ENCODE results near the gene EWSR1. TPM values are rescaled to one million over a fixed set of nuclear protein-coding genes. Genes with fewer than 3 reads are reported as not detected.

The EWSR1 gene
- total and polyA plus RNA-seq, 2 experiments from 2014 or later, result 391 to 427 TPM

GRCh38 chr22:29343313-29343805, 75.3 kb downstream of the EWSR1 start (continued):
- no peak for TF ChIP-seq ZNF462 (CRISPR knock-in tag; IDR thresholded peaks at IDR 0.05)
- no peak for TF ChIP-seq ETS1 (IDR thresholded peaks at IDR 0.05)
- no peak for TF ChIP-seq CTCF (conservative IDR thresholded peaks at IDR 0.05; ENCODE audit: low read depth in 2 of 2)
- TF ChIP-seq EZH2 (IDR thresholded peaks at IDR 0.05; ENCODE audit: low read depth, unreplicated experiment), result no peak
- no peak for TF ChIP-seq POLR2AphosphoS5 (IDR thresholded peaks at IDR 0.05; ENCODE audit: low read depth)
- no peak for TF ChIP-seq NANOG (IDR thresholded peaks at IDR 0.05; ENCODE audit: borderline replicate concordance)
- no peak for TF ChIP-seq JUNB (IDR thresholded peaks at IDR 0.05; ENCODE audit: unreplicated experiment)
- no peak for TF ChIP-seq ZNF114 (CRISPR knock-in tag; IDR thresholded peaks at IDR 0.05)
- TF ChIP-seq STAT1 (IDR thresholded peaks at IDR 0.05; ENCODE audit: unreplicated experiment), result no peak
- TF ChIP-seq EZH2phosphoT487 (IDR thresholded peaks at IDR 0.05; ENCODE audit: unreplicated experiment), result no peak

All from GM23338 (cell line).